HG03378 (cell line): Measurements from ENCODE around the gene SRGAP1.
"Not testable (repeated sequence)": the region's sequence is repeated elsewhere in the genome, so short reads cannot be mapped to it uniquely, and the experiment has no call there.

Experiments
- ATAC-seq: cut with Tn5 transposase; IDR thresholded peaks from one replicate; pipeline ENCODE4 v1.9.1; 2021; ENCODE audit warnings: mild to moderate bottlenecking, moderate library complexity; ENCODE audit not compliant: unreplicated experiment

Gene SRGAP1

GRCh38 chr12:63865448-63865847, 20.9 kb downstream of the SRGAP1 start:
- no peak for ATAC-seq

GRCh38 chr12:63867053-63867452, 22.6 kb downstream of the SRGAP1 start:
- no peak for ATAC-seq

- no peak for ATAC-seq
Measured at GRCh38 chr12:63869656-63870055, 25.2 kb downstream of the SRGAP1 start.

GRCh38 chr12:63870838-63871237, 26.3 kb downstream of the SRGAP1 start:
- ATAC-seq = no peak

- ATAC-seq = no peak
Measured at GRCh38 chr12:63874897-63875480, 30.5 kb downstream of the SRGAP1 start.

- ATAC-seq = no peak
Measured at GRCh38 chr12:63875703-63876102, 31.2 kb downstream of the SRGAP1 start.

GRCh38 chr12:63876980-63877379, 32.5 kb downstream of the SRGAP1 start:
- no peak for ATAC-seq

- no peak for ATAC-seq
Measured at GRCh38 chr12:63877693-63878092, 33.2 kb downstream of the SRGAP1 start.

GRCh38 chr12:63880235-63880634, 35.7 kb downstream of the SRGAP1 start:
- ATAC-seq = not testable (repeated sequence)

GRCh38 chr12:63880742-63881263, 36.3 kb downstream of the SRGAP1 start:
- ATAC-seq = no peak

- ATAC-seq = no peak
Measured at GRCh38 chr12:63882844-63883243, 38.3 kb downstream of the SRGAP1 start.

- ATAC-seq = no peak
Measured at GRCh38 chr12:63885401-63885800, 40.9 kb downstream of the SRGAP1 start.

- no peak for ATAC-seq
Measured at GRCh38 chr12:63888908-63889635, 44.6 kb downstream of the SRGAP1 start.

- ATAC-seq = no peak
Measured at GRCh38 chr12:63889721-63890509, 45.4 kb downstream of the SRGAP1 start.

GRCh38 chr12:63893170-63893569, 48.7 kb downstream of the SRGAP1 start:
- ATAC-seq = no peak

GRCh38 chr12:63894132-63894531, 49.6 kb downstream of the SRGAP1 start:
- no peak for ATAC-seq

- ATAC-seq = no peak
Measured at GRCh38 chr12:63895841-63896240, 51.3 kb downstream of the SRGAP1 start.

GRCh38 chr12:63897931-63898330, 53.4 kb downstream of the SRGAP1 start:
- no peak for ATAC-seq

- ATAC-seq = no peak
Measured at GRCh38 chr12:63898764-63899337, 54.4 kb downstream of the SRGAP1 start.

- ATAC-seq = no peak
Measured at GRCh38 chr12:63899396-63899795, 54.9 kb downstream of the SRGAP1 start.
